ENCODE measurements around the gene LPIN3. TPM values are rescaled to one million over a fixed set of nuclear protein-coding genes. Genes with fewer than 3 reads are reported as not detected.
A peak's percentile ranks its signal among the peaks of the same experiment; 100 is the strongest.

Gene LPIN3
- total RNA-seq, 2 donors from 2014 or later = 9.7 to 13.7 TPM

DNA sequence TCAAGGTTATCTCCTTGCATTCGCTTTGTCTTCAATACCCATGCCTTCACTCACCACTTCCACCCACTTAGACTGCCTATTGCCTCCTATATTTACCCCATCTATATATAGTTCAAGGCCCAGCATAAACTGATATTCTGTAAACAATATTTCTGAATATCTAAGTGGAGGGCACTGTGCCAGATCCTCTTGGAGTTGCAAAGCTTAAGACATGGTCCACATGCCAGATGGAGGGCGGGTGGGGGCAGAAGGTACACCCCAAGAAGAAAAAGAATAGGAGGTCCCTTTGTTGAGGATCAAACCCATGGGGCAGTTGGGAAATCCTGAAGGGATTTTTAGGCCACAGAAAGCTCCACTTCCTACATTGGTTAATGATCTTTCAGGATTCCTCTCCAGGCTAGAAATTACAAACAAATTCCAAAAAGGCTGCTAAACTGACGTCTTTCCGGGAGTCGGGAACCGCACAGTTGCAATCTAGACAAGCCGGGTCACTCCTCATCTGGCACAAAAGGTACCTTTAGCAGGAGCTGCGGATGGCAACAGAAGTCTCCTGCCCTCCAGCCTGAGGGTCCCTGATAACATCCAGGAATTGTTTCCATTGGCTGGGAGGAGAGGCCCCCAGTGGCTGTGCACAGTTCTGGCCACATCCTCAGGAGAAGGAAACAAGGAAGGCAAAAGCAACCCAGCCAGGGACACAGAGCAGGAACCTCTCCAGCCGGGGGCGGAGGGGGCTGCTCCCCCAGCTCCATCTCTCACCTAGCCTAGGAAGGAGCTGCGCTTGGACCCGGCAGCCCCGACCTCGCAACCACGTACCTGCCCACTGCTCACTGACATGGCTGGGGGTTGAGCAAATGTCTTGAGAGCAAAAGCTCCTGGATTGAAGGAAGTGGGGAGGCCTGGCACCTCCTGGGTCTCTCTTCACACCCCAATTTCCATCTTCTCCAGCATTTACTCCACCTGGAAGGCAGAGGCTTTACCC is 5.9 kb upstream of the LPIN3 start:
- H3K27me3 ChIP-seq = no peaks in the 10 kb centered on the region
- H3K4me3 ChIP-seq = no peak overlapping the region
- DNase-seq (ENCODE audit: low spot score) = no peak
- no peaks in the 10 kb centered on the region for H3K9me3 ChIP-seq
- TF ChIP-seq CTCF (IDR thresholded peaks at IDR 0.05) = no peak
- H3K36me3 ChIP-seq = no peaks in the 10 kb centered on the region
- H3K27ac ChIP-seq = peak overlapping the region; percentile 50 to 61
- peaks cover 0 to 9% of the 10 kb centered on the region in 2 donors for H3K4me1 ChIP-seq

GRCh38 chr20:41335591-41335990 is 5.0 kb upstream of the LPIN3 start:
- Histone ChIP-seq H3K9me3 (no peaks in the 10 kb centered on the region), H3K4me3 (no peak overlapping the region), H3K36me3 (no peaks in the 10 kb centered on the region), H3K27me3 (no peaks in the 10 kb centered on the region), H3K27ac (peak overlapping the region in 1 of 2 donors; percentile 61), H3K4me1 (peaks cover 0 to 11% of the 10 kb centered on the region in 2 donors)
- no peak for TF ChIP-seq CTCF (IDR thresholded peaks at IDR 0.05)
- DNase-seq (ENCODE audit: low spot score) = no peak

DNA sequence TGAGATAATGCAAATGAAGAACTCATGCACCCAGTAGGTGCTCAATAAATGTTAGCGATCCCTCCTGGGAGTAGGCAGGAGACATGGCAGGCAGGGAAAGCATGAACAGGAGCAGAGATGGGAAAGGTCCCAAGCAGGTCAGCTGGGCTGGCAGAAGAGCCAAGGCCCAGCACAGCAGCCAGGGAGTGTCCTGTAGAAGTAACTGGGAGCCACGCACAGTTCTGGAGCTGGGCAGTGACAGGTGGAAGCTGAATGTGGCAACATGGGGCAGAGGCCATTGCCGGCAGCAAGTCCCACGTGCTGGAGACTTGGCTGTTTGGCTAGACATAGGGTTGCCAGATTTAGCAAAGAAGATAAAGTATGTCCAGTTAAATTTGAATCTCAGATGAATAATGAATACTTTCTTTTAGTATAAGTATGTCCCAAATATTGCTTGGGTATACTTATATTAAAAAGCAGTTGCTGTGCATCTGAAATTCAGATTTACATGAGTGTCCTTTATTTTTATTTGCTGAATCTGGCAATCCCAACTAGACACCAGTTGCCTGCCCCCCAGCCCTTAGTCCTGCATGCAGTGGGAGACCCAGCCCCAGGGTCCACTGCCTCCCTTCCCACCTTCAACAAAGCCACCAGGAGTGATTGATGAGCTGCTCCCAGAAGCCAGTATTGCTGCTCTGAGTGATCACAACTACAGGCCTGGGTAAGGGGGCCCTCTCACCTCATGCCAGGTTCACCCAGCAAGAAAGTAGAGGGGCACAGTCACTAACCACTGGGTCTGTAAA is 3.7 kb upstream of the LPIN3 start:
- no peak for DNase-seq (ENCODE audit: low spot score)
- H3K27ac ChIP-seq = no peak overlapping the region

DNA sequence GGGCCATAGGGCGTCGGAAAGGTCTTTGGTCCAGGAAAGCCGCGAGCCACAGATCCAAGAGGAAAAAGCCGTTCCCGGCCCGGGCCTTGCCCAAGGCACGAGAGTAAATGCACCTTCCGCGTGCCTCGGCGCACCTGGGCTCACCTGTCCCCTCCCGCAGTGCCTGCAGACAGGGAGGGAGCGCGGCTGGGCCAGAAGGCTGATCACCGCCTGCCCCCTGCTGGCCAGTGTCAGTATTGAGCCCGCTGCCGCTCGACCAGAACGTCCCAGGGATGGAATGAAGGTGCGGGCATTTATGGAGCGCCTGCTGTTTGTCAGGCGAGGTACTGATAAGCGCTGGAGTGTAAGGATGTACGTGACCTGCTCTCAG is 679 bp upstream of the LPIN3 start:
- peak; percentile 88 for DNase-seq (ENCODE audit: low spot score)
- Histone ChIP-seq H3K4me3 (peak overlapping the region; percentile 24 to 54), H3K36me3 (no peaks in the 10 kb centered on the region), H3K9me3 (no peaks in the 10 kb centered on the region), H3K27me3 (no peaks in the 10 kb centered on the region), H3K27ac (peak overlapping the region; percentile 78 to 81), H3K4me1 (peaks cover 0 to 21% of the 10 kb centered on the region in 2 donors)
- TF ChIP-seq CTCF (IDR thresholded peaks at IDR 0.05) = peak; percentile 94 to 97

More for the DNA sequence above, 3.7 kb upstream of the LPIN3 start:
- H3K36me3 ChIP-seq = no peaks in the 10 kb centered on the region
- H3K4me3 ChIP-seq = no peak overlapping the region
- TF ChIP-seq CTCF (IDR thresholded peaks at IDR 0.05) = no peak
- no peaks in the 10 kb centered on the region for H3K27me3 ChIP-seq
- H3K9me3 ChIP-seq = no peaks in the 10 kb centered on the region
- peaks cover 0 to 21% of the 10 kb centered on the region in 2 donors for H3K4me1 ChIP-seq

GRCh38 chr20:41342474-41343464 is 2.1 kb downstream of the LPIN3 start:
- Histone ChIP-seq H3K27me3 (no peaks in the 10 kb centered on the region), H3K4me3 (no peak overlapping the region), H3K9me3 (no peaks in the 10 kb centered on the region), H3K36me3 (peaks cover 4% of the 10 kb centered on the region), H3K27ac (no peak overlapping the region), H3K4me1 (peaks cover 0 to 21% of the 10 kb centered on the region in 2 donors)
- TF ChIP-seq CTCF (IDR thresholded peaks at IDR 0.05) = no peak
- DNase-seq (ENCODE audit: low spot score) = no peak
